ENCODE measurements around the gene NAIF1.
"Not testable (repeated sequence)": the region's sequence is repeated elsewhere in the genome, so short reads cannot be mapped to it uniquely, and the experiment has no call there.

The NAIF1 gene, protein sequence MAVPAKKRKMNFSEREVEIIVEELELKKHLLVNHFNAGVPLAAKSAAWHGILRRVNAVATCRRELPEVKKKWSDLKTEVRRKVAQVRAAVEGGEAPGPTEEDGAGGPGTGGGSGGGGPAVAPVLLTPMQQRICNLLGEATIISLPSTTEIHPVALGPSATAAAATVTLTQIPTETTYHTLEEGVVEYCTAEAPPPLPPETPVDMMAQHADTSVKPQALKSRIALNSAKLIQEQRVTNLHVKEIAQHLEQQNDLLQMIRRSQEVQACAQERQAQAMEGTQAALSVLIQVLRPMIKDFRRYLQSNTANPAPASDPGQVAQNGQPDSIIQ

DNA sequence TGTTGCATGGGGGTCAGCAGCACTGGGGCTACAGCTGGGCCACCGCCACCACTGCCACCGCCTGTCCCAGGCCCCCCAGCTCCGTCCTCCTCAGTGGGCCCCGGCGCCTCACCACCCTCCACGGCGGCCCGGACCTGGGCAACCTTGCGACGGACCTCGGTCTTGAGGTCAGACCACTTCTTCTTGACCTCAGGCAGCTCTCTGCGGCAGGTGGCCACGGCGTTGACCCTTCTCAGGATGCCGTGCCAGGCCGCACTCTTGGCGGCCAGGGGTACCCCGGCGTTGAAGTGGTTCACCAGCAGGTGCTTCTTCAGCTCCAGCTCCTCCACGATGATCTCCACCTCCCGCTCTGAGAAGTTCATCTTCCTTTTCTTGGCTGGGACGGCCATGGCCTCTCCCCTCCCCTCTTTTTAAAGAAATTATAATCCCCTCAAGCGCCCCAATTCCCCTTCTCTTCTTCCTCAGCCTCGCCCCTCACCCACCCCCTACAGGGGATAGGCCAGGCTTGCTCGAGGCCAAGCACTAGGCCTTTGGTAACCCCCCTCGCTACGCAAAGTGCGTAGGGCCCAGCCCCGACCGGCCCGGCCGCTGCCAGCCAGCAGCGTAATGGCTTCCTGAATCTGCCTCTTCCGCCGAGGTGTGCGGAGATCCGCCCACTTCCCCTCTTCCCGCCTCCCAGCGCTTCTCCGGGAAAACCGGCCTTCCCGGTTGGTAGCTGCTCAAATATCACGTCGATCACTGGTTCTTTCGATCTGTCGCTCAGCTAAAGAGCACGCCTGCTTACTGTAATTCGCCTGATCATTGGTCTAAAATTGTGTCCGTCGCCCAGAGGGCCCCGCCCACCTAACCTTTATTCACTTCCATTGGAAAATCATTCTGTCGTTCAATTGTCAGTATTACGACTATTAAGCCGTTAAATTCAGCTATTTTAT is at the start of gene NAIF1:
Gene NAIF1, minus strand, starts transcription at position 608 of the 932 bp plus-strand sequence. Its CDS starts 219 bp downstream, at position 389.
- Histone ChIP-seq H3K4me1 (peaks cover 76 to 80% (median 77%) of the 10 kb centered on the region in 10 experiments), H3K27ac (peak within 1 kb of the TSS; percentile 87 to 99 (median 97))
- no peak for TF ChIP-seq Cebpa-rat (IDR thresholded peaks at IDR 0.05)

DNA sequence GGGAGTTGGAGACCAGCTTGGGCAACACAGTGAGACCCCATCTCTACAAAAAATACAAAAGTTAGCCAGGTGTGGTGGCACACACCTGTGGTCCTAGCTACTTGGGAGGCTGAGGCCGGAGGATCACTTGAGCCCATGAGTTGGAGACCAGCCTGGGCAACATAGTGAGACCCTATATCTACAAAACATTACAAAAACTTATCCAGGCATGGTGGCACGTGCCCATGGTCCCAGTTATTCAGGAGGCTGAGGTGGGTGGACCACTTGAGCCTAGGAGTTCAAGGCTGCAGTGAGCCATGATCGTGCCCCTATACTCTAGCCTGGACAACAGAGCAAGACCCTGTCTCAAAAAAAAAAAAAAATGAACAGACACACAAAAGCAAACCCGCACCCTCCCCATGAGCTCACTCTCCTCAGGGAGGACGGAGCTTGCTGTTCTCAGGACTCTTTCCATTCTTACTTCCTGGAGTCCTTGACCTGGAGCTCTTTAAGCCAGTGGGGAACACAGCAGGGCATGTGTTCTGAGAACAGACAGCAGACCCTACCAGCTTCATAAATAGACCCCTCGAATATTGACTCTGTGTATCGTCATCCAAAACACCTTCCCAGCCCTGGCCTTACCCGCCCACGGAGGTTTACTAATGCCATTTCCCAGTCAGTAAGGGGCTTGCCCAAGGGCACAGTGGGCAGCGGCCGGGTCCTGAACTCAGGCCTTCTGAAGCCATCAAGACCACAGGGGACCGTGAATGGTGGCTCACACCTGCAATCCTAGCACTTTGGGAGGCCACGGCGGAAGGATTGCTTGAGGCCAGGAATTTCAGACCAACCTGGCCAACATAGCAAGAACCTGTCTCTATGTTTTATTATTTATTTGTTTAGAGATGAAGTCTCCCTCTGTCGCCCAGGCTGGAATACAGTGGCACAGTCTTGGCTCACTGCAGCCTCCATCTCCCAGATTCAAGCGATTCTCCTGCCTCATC is 49.3 kb upstream of the NAIF1 start:
- peaks cover 0 to 55% (median 22%) of the 10 kb centered on the region in 11 experiments; a peak in 19 of 22 replicates for H4K20me1 ChIP-seq
- H3K9ac ChIP-seq: peak overlapping the region in 3 of 11 experiments; percentile 13 to 28 (median 20); a peak in 4 of 22 replicates
- H3K9me3 ChIP-seq (replicated peaks in 1 of 11): no peaks in the 10 kb centered on the region
- H3K4me1 ChIP-seq: peaks cover 18 to 45% (median 36%) of the 10 kb centered on the region in 10 experiments; a peak in 18 of 20 replicates
- H3K4me2 ChIP-seq: peak overlapping the region in 5 of 11 experiments; percentile 1 to 80 (median 59); a peak in 10 of 22 replicates
- no peaks in the 10 kb centered on the region for H3K27me3 ChIP-seq
- H3K4me3 ChIP-seq: no peak overlapping the region
- TF ChIP-seq Cebpa-rat (IDR thresholded peaks at IDR 0.05): no peak
- H3K27ac ChIP-seq: peak overlapping the region in 1 of 11 experiments; percentile 60; a peak in 3 of 22 replicates
- H3K36me3 ChIP-seq: peaks cover 15 to 58% (median 42%) of the 10 kb centered on the region in 11 experiments

More for the DNA sequence above, at the start of gene NAIF1:
- H3K4me2 ChIP-seq: peak within 1 kb of the TSS; percentile 89 to 100 (median 98)
- H4K20me1 ChIP-seq: peaks cover 0 to 38% (median 8%) of the 10 kb centered on the region in 11 experiments; a peak in 10 of 22 replicates
- H3K27me3 ChIP-seq: no peaks in the 10 kb centered on the region
- peak within 1 kb of the TSS; percentile 87 to 98 (median 96) for H3K9ac ChIP-seq
- H3K36me3 ChIP-seq: peaks cover 4 to 33% (median 11%) of the 10 kb centered on the region in 11 experiments; a peak in 13 of 22 replicates
- H3K4me3 ChIP-seq: peak within 1 kb of the TSS; percentile 88 to 100 (median 96)
- peaks cover 0 to 10% (median 0%) of the 10 kb centered on the region in 11 experiments; a peak in 4 of 22 replicates for H3K9me3 ChIP-seq (replicated peaks in 1 of 11)

DNA sequence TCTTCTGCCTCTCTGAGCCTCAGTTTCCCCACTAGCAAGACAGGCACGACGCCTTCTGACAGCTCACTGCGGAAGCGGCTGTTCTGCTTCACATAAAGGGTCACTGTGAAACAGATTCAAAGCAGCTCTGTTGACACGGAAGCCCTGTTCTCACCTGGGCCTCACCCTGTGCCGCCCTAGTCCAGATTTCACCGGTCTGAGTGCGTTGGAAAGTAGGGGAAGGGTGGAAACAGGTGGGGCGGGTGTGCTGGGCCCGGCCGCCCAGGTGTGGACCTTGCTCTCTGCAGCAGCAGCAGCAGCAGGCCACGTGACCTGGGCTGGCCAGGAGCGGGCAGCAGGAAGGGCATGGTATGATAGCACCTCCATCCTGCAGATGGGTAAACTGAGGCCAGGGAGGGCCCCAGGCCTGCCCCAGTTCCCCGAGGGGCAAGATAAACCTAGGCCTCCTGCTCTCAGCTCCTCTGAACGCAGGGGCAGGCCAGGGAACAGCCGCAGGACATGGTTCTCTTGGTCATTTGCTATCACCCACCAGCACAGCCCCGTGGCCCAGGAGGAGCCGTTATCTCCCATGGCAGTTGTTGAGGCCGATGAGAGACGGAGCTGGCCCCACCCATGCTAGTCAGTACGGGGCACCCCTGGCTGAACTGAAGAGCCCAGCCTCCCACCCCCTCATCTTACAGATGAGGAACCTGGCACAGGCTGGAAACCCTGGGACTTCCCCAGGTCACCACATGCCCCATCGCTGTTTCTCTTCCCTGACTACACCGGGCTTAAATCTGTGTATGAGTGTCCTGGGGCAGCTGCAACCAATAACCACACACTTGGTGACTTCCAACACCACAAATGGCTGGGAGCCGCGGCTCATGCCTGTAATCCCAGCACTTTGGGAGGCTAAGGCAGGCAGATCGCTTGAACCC is 48.3 kb upstream of the NAIF1 start:
- Histone ChIP-seq H3K4me1 (peaks cover 18 to 45% (median 32%) of the 10 kb centered on the region in 10 experiments; a peak in 18 of 20 replicates), H4K20me1 (peaks cover 0 to 50% (median 17%) of the 10 kb centered on the region in 11 experiments; a peak in 18 of 22 replicates), H3K27me3 (no peaks in the 10 kb centered on the region), H3K9ac (peak overlapping the region in 2 of 11 experiments; percentile 13 to 28; a peak in 3 of 22 replicates), H3K4me3 (no peak overlapping the region), H3K9me3 (replicated peaks in 1 of 11) (no peaks in the 10 kb centered on the region), H3K4me2 (peak overlapping the region in 5 of 11 experiments; percentile 1 to 80 (median 59); a peak in 10 of 22 replicates), H3K27ac (peak overlapping the region in 1 of 11 experiments; percentile 60; a peak in 3 of 22 replicates), H3K36me3 (peaks cover 6 to 58% (median 38%) of the 10 kb centered on the region in 11 experiments)
- TF ChIP-seq Cebpa-rat (IDR thresholded peaks at IDR 0.05): no peak

DNA sequence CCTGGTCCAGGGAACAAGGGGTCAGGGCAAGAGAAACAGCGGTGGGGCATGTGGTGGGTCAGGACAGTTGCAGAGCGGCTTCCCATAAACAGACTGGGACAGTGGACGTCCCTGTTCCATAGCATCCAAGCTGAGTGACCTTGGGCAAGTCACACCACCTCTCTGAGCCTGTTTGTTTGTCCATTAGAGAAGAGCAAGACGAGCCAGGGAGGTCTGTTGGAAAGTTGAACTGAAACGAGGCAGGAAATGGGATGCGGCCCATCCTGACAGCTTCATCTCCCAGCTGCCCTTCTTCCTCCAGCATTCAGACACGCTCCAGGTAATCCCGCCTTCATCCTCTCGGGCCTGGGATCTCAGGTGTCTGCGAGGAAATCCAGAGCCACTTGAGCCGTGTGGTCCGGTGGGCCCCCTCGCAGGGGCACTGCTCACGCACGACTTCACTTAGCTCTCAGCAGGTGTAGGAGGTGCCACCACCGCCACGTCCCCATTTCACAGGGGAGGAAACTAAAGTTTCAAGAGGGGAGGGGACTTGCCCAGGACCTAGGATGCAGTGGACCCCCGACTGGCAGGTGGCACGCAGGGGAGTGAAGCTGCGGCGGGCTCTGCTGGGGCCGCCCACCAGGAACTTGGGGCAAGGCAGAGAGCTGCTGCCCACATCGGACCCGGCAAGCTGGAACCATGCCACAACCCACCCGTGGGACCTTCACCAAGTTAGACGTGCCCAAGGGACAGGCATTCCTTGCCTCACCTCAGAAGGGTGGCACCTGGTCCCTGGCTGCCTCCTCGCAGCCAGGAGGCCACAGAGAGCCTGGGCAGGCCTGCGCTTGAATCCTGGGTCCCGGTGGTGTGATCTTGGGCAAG is 47.4 kb upstream of the NAIF1 start:
- peaks cover 13 to 44% (median 33%) of the 10 kb centered on the region in 10 experiments; a peak in 18 of 20 replicates for H3K4me1 ChIP-seq
- no peak for TF ChIP-seq Cebpa-rat (IDR thresholded peaks at IDR 0.05)
- H3K4me3 ChIP-seq: no peak overlapping the region
- H4K20me1 ChIP-seq: peaks cover 0 to 50% (median 11%) of the 10 kb centered on the region in 11 experiments; a peak in 16 of 22 replicates
- H3K36me3 ChIP-seq: peaks cover 0 to 55% (median 35%) of the 10 kb centered on the region in 11 experiments; a peak in 19 of 22 replicates
- H3K4me2 ChIP-seq: peak overlapping the region in 2 of 11 experiments; percentile 59 to 63; a peak in 4 of 22 replicates
- no peaks in the 10 kb centered on the region for H3K27me3 ChIP-seq
- no peak overlapping the region; a peak in 1 of 22 replicates for H3K9ac ChIP-seq
- no peaks in the 10 kb centered on the region for H3K9me3 ChIP-seq (replicated peaks in 1 of 11)
- H3K27ac ChIP-seq: no peak overlapping the region; a peak in 1 of 22 replicates

DNA sequence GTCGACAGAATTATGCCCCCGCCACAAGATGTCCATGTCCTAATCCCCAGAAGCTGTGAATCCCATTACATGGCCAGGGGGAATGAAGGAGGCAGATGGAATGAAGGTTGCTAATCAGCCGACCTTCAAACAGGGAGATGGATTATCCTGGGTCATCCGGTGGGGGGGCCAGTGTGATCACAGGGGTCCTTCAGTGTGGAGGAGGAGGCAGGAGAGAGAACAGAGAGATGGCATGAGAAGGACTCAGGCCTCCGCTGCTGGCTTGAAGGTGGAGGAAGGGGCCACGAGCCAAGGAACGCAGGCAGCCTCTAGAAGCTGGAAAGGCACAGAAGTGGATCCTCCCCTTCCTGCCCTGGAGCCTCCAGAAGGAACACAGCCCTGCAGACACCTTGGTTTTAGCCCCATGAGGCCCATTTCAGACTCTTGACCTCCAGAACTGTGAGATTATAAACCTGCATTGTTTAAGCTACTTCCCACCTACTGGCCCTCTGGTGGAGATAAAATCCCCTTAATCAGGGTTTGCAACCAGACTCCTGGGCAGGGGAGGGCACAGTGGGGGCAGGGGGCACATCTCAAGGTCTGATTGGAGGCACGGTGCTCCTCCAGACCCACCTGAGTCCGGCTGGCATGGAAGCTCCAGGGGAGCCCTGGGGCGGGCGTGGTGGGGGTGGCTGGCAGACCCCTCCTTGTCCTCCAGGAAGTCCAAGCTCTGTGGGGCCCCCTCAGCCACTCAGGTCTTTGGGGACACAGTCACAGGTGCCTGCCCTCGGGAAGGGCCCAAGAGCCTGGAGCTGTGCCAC is 46.6 kb upstream of the NAIF1 start:
- Histone ChIP-seq H3K9me3 (replicated peaks in 1 of 11) (no peaks in the 10 kb centered on the region), H3K27me3 (no peaks in the 10 kb centered on the region), H3K4me3 (no peak overlapping the region), H4K20me1 (peaks cover 0 to 50% (median 14%) of the 10 kb centered on the region in 11 experiments; a peak in 13 of 22 replicates), H3K9ac (no peak overlapping the region), H3K36me3 (peaks cover under 1 to 63% (median 43%) of the 10 kb centered on the region in 11 experiments; a peak in 21 of 22 replicates), H3K27ac (no peak overlapping the region), H3K4me1 (peaks cover 7 to 44% (median 28%) of the 10 kb centered on the region in 10 experiments; a peak in 17 of 20 replicates), H3K4me2 (no peak overlapping the region)
- TF ChIP-seq Cebpa-rat (IDR thresholded peaks at IDR 0.05): no peak

DNA sequence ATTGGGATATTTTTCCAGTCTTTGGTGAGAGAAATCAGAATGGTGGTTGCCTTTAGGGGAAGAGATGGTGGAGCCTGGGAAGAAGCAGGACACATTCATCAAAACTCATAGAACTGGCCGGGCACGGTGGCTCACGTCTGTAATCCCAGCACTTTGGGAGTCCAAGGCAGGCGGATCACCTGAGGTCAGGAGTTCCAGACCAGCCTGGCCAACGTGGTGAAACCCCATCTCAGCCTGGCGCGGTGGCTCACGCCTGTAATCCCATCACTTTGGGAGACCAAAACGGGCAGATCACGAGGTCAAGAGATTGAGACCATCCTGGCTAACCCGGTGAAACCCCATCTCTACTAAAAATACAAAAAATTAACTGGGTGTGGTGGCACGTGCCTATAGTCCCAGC is 44.6 kb upstream of the NAIF1 start:
- H3K27ac ChIP-seq; H3K4me2 ChIP-seq; H3K4me3 ChIP-seq; H3K9me3 ChIP-seq (replicated peaks in 1 of 11); H3K27me3 ChIP-seq; H3K9ac ChIP-seq: not testable (repeated sequence)
- H4K20me1 ChIP-seq: peaks cover 2 to 60% (median 34%) of the 10 kb centered on the region in 11 experiments; a peak in 21 of 22 replicates
- H3K4me1 ChIP-seq: peaks cover 0 to 27% (median 18%) of the 10 kb centered on the region in 10 experiments; a peak in 15 of 20 replicates
- peaks cover 20 to 83% (median 63%) of the 10 kb centered on the region in 11 experiments for H3K36me3 ChIP-seq

Data from BLaER1 treated with 17β-estradiol and CSF1 and Interleukin-3, amounts not matched to agents 10 nM and 100 nM (cell line).